EH (cell line): ENCODE data around the gene LRRC1.
"Not testable (repeated sequence)": the region's sequence is repeated elsewhere in the genome, so short reads cannot be mapped to it uniquely, and the experiment has no call there.

Source experiments
- DNase-seq: peaks from one replicate; pipeline ENCODE4 v3.0.0-alpha.2; 2015; ENCODE audit warnings: low read depth

The LRRC1 gene

GRCh38 chr6:53794720-53795339, at the start of gene LRRC1:
Gene LRRC1 (plus strand): TSS chr6:53795005. CDS start chr6:53795257, 252 bp downstream.
- DNase-seq, result peak; percentile 87

DNA sequence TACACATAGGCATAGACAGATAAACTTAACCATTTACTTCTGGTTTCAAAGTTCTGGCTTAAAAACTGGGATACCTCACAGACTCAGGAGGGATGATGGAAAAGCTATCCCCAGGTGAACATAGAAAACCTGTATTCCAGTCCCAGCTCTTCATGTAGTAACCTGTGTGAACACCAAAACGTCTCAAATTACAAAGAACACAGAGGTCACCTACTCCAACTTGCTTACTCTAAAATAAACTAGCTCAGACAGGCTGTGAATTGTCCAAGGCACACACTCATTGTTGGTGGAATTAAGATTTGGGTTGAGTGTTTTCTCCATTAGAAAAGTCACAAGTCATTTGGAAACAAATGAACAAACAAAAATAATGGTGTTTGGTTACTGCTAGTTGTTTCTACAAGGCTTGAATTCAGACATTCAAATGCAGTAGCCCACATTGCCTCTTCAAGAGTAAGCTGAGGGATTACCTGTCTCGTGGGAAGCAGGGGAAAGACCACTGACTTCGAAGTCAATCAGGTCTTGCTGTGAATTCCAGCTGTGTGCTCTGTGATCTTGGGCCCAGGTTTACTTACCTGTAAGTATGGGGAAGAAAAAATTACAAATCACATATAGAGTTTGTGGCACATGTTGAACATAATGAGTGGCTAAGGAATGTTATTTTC, 48.2 kb upstream of the LRRC1 start:
- DNase-seq, result no peak

- no peak for DNase-seq
These were observed 44.7 kb upstream of the LRRC1 start for GRCh38 chr6:53750052-53750650.

- no peak for DNase-seq
These were observed 43.4 kb upstream of the LRRC1 start for GRCh38 chr6:53751417-53751816.

DNA sequence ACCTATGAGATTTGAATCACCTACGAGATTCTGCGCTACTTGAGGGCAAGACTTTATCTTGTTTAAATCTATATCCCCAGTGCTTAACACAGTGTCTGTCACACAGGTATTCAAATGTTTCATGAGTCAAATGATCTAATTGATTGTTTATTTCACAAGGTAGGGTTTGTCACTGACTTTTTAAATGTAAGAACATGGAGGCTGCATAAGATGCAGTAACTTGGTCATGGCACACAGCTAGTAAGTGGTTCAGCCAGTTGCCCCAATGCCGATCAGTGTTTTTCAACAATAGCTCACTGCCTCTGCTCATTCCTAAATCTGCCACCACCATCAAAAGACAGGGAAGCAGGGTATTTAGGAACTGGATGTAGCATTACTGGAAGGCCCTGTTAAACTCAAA, 42.4 kb upstream of the LRRC1 start:
- no peak for DNase-seq

GRCh38 chr6:53752856-53753255, 41.9 kb upstream of the LRRC1 start:
- DNase-seq, result peak; percentile 82

DNA sequence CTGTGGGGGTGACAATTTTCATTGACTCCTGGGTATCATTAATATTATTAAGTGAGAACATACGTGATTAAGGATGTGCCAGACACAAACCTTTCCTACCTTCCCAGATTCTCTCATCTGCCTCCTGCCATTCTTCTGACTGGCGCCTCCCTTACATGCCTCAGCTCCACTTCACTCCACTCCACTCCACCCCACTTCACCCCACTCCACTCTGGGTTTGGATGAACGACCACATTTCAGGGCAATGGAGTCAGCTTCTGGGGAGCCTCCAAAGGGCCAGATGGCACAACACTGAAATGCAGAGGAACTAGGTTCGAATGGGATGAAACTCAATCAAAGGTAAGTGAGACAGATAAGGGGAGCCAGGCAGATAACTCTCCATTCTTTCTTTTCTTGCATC, 40.5 kb upstream of the LRRC1 start:
- DNase-seq, result no peak

DNA sequence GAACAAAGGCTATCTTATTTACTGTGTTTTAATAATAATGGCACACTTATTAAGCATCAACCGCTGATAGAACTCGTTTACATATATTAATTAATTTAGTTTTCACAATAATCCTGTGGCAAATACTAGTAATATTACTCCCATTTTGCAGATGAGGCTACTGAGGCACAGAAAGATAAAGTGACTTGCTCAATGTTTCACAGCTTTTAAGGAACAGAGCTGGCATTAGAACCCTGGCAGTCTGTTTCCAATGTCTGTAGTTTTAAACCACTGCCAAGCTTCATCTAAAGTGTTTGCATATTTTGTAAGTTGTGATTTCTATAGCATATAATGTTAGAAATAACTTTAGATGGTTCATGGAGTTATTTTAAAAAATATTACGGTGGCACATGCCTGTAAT, 38.4 kb upstream of the LRRC1 start:
- DNase-seq, result no peak

GRCh38 chr6:53758496-53758895, 36.3 kb upstream of the LRRC1 start:
- no peak for DNase-seq

DNA sequence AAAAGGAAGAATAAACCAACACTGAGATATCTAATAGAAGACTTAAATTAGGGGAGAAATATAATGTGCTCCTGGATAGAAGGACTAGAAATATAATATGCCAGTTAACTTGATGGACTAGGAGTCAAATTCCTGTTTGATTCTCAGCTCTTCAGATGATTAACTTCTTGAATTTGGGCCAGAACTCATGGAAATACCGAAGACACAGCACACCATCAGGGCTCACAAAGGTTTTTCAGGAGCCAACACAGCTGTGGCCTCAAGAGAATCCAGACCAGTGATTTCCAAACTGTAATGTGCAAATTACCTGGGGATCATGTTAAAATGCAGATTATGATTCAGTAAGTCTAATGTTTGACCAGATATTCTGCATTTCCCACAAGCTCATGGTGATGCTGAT, 33.8 kb upstream of the LRRC1 start:
- peak; percentile 24 for DNase-seq

GRCh38 chr6:53765270-53765669, 29.5 kb upstream of the LRRC1 start:
- DNase-seq, result peak; percentile 29

DNA sequence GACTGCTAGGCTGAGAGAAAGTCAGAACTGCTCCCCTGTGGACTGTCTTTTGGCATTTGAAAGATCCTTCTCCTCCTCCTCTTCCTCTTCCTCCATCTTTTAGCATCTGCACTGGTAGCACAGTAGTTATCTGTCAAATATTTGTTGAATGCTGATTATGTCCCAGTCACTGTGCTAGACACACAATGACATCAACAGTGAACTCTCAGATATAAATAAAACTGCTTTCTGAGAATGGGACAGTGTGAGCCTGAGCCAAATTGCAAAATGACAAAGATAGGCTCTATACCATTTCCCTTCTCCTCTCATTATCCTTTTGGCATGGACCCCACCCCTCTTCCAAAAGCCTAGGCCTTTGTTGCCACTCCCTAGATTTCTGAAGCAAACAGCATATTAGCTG, 27.9 kb upstream of the LRRC1 start:
- no peak for DNase-seq

DNA sequence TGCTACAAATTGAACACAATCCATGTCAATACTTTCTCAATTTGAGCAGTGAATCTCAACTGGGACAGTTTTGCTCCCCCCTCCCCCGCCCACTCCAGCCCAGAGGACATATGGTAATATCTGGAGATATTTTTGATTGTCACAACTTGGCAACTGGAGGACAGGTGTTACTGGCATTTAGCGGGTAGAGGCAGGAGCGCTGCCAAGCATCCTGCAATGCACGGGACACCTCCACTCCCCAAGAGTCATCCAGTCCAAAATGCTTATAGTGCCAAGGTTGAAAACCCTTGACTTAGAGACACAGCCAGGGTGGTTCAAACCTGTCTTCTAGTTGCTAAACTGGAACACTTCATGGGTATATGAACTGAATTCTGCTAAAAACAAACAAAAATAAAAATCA, 26.9 kb upstream of the LRRC1 start:
- DNase-seq, result no peak

DNA sequence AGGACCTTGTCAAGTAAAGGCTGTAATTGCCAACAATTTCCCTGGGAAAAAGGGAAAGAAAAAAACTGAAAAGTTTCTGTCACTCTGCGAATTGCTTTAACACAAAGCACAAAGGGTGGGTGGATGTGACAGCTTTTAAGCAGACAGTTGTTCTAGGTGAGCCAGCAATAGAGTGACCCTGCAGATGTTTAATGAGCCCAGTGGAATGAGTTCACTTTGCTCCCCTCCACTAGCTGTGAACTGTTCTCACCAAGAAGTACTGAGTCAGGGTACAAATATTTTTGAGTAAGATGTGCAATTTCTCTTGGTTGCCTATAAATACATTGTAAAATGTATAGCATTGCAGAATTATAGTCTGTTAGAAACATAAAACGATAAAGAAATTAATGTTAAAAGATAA, 26.2 kb upstream of the LRRC1 start:
- peak; percentile 42 for DNase-seq

DNA sequence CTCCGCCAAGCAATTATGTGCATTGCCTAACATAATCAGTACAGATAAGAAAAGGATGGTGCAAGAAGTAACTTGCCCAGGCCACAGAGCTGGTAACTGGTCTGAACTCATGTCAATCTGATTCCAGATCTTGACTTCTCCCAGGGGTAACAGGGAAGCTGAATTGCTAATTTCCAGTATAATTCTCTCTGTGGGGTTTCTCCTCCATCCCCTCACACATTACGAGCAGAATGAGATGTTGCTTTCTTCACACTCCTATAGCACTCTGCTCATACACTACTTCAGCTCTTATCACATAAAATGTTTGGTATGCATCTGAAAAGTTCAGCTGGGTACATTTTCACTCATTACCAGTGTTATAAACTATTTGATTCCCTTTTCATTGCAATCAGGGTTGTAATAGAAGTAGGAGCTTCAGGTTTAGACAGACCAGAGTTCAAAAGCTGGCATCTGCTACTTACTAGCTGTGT, 24.0 kb upstream of the LRRC1 start:
- DNase-seq, result peak; percentile 39

DNA sequence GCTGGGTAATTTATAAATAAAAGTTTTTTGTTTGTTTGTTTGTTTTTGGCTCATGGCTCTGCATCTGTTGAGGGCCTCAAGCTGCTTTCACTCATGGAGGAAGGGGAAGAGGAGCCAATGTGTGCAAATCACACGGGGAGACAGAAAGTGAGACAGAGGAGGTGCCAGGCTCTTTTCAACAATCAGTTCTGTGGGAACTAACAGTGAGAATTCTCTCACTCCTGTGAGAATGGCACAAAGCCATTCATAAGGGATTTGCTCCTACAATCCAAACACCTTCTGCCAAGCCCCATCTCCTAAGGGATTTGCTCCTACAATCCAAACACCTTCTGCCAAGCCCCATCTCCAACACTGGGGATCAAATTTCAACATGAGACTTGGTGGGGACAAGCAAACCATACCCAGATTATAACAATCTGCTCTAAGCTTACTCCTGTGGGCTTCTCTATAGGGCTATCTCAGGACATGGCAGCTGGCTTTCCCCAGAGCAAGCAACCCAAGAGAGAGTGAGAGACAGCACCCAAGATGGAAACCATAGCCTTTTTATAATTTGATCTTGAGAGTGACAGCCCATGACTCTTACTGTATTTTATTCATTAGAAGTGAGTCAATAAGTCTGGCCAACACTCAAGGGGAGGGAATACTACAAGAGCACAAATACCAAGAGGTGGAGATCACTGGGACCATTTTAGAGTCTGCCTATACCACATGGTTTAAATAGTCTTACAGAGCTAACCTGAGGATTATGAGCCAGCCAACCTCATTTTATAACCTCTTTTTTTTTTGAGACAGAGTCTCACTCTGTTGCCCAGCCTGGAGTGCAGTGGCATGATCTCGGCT, 22.8 kb upstream of the LRRC1 start:
- DNase-seq, result peak; percentile 85

DNA sequence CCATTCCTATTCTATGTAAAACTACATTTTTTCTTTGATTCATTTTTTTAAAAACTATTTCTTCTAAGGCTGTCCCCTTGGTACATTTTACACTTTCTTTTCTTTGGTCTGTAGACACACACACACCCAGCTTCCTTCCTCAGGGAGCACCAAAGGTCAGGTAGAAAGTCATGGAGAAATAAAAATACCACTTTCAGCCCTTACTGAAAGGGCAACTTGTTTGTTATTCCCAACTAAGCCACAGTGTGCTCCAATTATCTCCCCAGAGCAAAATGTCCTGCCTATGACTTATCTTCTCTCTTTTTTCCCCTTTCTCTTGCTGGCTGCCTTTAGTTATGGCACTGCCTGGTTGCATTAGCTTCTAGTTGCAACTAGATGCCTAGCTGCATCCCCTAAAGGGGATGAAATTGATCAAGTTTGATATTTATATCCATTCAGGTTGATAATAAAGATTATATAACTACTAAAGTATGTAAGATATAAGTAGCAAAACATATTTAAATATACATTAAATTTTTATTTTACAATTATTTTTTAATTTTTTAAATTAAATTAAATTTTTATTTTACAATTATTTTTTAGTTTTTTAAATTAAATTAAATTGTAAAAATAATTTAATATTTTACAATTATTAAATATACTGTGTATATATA, 21.6 kb upstream of the LRRC1 start:
- no peak for DNase-seq

DNA sequence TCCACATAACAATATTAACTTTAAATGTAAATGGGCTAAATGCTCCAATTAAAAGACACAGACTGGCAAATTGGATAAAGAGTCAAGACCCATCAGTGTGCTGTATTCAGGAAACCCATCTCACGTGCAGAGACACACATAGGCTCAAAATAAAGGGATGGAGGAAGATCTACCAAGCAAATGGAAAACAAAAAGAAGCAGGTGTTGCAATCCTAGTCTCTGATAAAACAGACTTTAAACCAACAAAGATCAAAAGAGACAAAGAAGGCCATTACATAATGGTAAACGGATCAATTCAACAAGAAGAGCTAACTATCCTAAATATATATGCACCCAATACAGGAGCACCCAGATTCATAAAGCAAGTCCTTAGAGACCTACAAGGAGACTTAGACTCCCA, 18.7 kb upstream of the LRRC1 start:
- not testable (repeated sequence) for DNase-seq

GRCh38 chr6:53784991-53785390, 9.8 kb upstream of the LRRC1 start:
- peak; percentile 39 for DNase-seq

- DNase-seq, result no peak
These were observed 8.0 kb upstream of the LRRC1 start for GRCh38 chr6:53786832-53787231.

DNA sequence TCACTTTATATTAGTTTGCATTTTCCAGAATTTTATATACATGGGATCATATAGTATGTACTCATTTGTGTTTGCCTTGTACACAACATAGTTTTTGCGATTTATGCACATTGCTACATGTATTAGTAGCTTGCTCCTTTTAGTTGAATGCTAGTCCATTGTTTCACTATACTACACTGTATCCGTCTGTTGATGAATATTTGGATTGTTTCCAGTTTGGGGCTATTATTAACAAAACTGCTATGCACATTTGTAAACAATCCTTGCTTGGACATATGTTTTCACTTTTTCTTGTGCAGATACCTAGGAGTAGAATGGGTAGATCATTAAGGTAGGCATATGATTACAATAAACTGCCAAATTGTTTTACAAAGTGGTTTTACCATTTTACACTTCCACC, 3.9 kb upstream of the LRRC1 start:
- DNase-seq, result no peak

DNA sequence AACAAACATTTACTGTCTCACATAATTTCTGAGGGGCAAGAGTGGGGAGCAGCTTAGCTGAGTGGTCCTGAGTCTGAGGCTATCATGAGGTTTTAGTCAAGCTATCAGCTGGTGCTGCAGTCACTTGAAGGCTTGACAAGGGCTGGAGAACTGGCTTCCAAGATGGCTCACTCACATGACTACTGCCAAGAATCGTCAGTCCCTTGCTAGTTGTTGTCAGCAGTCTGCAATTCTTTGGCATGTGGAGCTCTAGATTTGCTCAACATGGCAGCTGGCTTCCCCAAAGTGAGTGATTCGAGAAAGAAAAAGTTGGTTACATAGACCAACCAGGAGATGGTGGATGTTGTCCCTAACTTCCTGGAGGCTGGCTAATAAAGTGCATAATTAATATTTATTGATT, 2.8 kb upstream of the LRRC1 start:
- no peak for DNase-seq
